B cell (primary cell): Measurements from ENCODE around the gene RTBDN.

ENCODE experiments used
- CTCF ChIP-seq: fragments of 200-600 bp; IDR thresholded peaks from one replicate; pipeline ENCODE4 v1.8.0; 2022; ENCODE audit warnings: antibody characterized with exemption, mild to moderate bottlenecking
- EZH2 ChIP-seq: IDR thresholded peaks from 2 replicates; pipeline ENCODE4 v1.6.1; 2012; ENCODE audit warnings: borderline replicate concordance, low read depth, mild to moderate bottlenecking, moderate library complexity, low read length; ENCODE audit not compliant: insufficient read depth, poor library complexity, severe bottlenecking

- no peak for TF ChIP-seq CTCF
- TF ChIP-seq EZH2, result no peak
Observed at GRCh38 chr19:12834566-12834943, at the start of gene RTBDN.
